Neural cell (in vitro differentiated cells): ENCODE data around the gene GABRR1.

Experiments
- EP300 ChIP-seq: fragments of 450-650 bp; conservative IDR thresholded peaks from 2 replicates; pipeline ENCODE4 v1.6.1; 2014; ENCODE audit warnings: antibody characterized with exemption, mild to moderate bottlenecking, moderate library complexity; ENCODE audit not compliant: poor library complexity, severe bottlenecking
- EZH2 ChIP-seq: fragments of 200-600, 300-800 bp; shearing (Covaris generic), sonication (generic); IDR thresholded peaks from 2 replicates; pipeline ENCODE4 v1.6.1; 2014; ENCODE audit warnings: antibody characterized with exemption, low read length, borderline replicate concordance, mild to moderate bottlenecking; ENCODE audit not compliant: insufficient read depth, poor library complexity, severe bottlenecking
- MXI1 ChIP-seq: fragments of 450-650 bp; conservative IDR thresholded peaks from 2 replicates; pipeline ENCODE4 v1.6.1; 2014; ENCODE audit warnings: antibody characterized with exemption, mild to moderate bottlenecking; ENCODE audit not compliant: poor library complexity, severe bottlenecking
- POLR2AphosphoS5 ChIP-seq: IDR thresholded peaks from 2 replicates; pipeline ENCODE4 v1.6.1; 2012
- RAD21 ChIP-seq: fragments of 450-650 bp; conservative IDR thresholded peaks from 2 replicates; pipeline ENCODE4 v1.6.1; 2014; ENCODE audit warnings: antibody characterized with exemption, mild to moderate bottlenecking, moderate library complexity
- SMC3 ChIP-seq: fragments of 450-650 bp; conservative IDR thresholded peaks from 2 replicates; pipeline ENCODE4 v1.6.1; 2014; ENCODE audit warnings: antibody characterized with exemption, mild to moderate bottlenecking, moderate library complexity; ENCODE audit not compliant: poor library complexity
- TAF1 ChIP-seq: IDR thresholded peaks from 2 replicates; pipeline ENCODE4 v1.6.1; 2012; ENCODE audit warnings: low read depth
- TF ChIP-seq, protein P1 (sequence below): fragments of 450-650 bp; IDR thresholded peaks from 2 replicates; pipeline ENCODE4 v1.5.1; 2014; ENCODE audit warnings: antibody characterized with exemption, mild to moderate bottlenecking, moderate library complexity; ENCODE audit not compliant: poor library complexity, severe bottlenecking
- TF ChIP-seq, protein P2 (sequence below): IDR thresholded peaks from 2 replicates; pipeline ENCODE4 v1.6.1; 2012; ENCODE audit warnings: borderline replicate concordance

DNA sequence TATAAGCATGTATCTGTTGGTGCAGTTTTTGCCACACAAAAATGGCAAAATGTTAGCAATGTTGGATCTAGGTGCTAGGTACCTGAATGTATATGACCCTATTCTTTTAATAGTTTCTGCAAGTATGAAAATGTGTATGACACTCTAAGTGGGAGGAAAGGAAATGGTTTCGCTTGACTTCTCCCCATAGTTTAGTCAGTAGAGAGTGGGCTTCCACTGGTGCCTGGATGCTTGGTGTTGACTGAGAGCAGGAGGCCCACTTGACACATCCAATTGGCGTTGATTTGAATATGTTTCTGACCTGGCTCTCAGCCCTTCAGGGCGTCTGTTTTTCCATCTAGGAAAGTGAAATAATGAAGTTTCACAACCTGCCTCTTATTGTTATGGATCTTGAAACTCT lies 41.8 kb upstream of the GABRR1 start:
- TF ChIP-seq, protein P1, sequence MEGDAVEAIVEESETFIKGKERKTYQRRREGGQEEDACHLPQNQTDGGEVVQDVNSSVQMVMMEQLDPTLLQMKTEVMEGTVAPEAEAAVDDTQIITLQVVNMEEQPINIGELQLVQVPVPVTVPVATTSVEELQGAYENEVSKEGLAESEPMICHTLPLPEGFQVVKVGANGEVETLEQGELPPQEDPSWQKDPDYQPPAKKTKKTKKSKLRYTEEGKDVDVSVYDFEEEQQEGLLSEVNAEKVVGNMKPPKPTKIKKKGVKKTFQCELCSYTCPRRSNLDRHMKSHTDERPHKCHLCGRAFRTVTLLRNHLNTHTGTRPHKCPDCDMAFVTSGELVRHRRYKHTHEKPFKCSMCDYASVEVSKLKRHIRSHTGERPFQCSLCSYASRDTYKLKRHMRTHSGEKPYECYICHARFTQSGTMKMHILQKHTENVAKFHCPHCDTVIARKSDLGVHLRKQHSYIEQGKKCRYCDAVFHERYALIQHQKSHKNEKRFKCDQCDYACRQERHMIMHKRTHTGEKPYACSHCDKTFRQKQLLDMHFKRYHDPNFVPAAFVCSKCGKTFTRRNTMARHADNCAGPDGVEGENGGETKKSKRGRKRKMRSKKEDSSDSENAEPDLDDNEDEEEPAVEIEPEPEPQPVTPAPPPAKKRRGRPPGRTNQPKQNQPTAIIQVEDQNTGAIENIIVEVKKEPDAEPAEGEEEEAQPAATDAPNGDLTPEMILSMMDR: no peak
- TF ChIP-seq EZH2 (no peak), POLR2AphosphoS5 (no peak), TAF1 (no peak), EP300 (no peak), MXI1 (no peak), SMC3 (no peak), RAD21 (no peak)
- TF ChIP-seq, protein P2, sequence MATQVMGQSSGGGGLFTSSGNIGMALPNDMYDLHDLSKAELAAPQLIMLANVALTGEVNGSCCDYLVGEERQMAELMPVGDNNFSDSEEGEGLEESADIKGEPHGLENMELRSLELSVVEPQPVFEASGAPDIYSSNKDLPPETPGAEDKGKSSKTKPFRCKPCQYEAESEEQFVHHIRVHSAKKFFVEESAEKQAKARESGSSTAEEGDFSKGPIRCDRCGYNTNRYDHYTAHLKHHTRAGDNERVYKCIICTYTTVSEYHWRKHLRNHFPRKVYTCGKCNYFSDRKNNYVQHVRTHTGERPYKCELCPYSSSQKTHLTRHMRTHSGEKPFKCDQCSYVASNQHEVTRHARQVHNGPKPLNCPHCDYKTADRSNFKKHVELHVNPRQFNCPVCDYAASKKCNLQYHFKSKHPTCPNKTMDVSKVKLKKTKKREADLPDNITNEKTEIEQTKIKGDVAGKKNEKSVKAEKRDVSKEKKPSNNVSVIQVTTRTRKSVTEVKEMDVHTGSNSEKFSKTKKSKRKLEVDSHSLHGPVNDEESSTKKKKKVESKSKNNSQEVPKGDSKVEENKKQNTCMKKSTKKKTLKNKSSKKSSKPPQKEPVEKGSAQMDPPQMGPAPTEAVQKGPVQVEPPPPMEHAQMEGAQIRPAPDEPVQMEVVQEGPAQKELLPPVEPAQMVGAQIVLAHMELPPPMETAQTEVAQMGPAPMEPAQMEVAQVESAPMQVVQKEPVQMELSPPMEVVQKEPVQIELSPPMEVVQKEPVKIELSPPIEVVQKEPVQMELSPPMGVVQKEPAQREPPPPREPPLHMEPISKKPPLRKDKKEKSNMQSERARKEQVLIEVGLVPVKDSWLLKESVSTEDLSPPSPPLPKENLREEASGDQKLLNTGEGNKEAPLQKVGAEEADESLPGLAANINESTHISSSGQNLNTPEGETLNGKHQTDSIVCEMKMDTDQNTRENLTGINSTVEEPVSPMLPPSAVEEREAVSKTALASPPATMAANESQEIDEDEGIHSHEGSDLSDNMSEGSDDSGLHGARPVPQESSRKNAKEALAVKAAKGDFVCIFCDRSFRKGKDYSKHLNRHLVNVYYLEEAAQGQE: no peak
